ENCODE data around the gene SKI.

SKI gene

DNA sequence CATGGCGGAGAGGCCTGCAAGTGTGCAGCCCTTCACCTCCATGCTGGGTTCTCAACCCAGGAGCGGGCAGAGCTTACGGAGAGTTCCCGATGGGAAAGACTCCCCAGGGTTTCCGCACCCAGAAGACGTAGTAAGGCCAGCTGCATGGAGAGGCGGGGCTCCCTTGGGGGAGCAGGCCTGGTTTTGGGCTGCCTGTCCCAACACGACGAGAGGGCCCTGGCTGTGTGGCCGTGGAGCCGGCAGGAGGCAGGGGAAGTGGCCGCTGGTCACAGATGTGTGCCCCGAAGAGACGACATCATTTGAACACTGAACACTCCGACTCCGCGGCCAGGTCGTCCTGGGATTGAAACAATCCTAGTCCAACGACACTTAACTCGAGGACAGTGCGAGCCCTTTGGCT is 106.2 kb downstream of the SKI start:
- Histone ChIP-seq H4K20me1 (ENCODE audit: insufficient read depth, low read length) (no peaks in the 10 kb centered on the region), H2AFZ (ENCODE audit: low read length) (no peak overlapping the region), H3K4me1 (ENCODE audit: insufficient read depth, low read length, severe bottlenecking) (no peaks in the 10 kb centered on the region), H3K4me2 (ENCODE audit: low read length) (no peak overlapping the region), H3K9ac (ENCODE audit: low read length) (no peak overlapping the region), H3K27me3 (ENCODE audit: insufficient read depth, low read length) (peaks cover 3% of the 10 kb centered on the region; the same call in 1 of the 2 replicates), H3F3A (ENCODE audit: insufficient read depth, low read length) (no peaks in the 10 kb centered on the region), H3K27ac (ENCODE audit: low read depth, low read length, poor library complexity, severe bottlenecking) (no peak overlapping the region), H3K36me3 (ENCODE audit: insufficient read depth, low read length) (no peaks in the 10 kb centered on the region), H3K9me3 (ENCODE audit: low read length) (no peaks in the 10 kb centered on the region), H3K4me3 (ENCODE audit: low read depth, low read length, poor library complexity, severe bottlenecking) (no peak overlapping the region), H3K9me2 (ENCODE audit: low read depth, low read length) (no peaks in the 10 kb centered on the region), H3K79me2 (ENCODE audit: insufficient read depth, low read length) (no peaks in the 10 kb centered on the region)
- no peak for TF ChIP-seq EZH2 (IDR thresholded peaks at IDR 0.05; ENCODE audit: borderline replicate concordance, low read length)
- TF ChIP-seq, protein P1, sequence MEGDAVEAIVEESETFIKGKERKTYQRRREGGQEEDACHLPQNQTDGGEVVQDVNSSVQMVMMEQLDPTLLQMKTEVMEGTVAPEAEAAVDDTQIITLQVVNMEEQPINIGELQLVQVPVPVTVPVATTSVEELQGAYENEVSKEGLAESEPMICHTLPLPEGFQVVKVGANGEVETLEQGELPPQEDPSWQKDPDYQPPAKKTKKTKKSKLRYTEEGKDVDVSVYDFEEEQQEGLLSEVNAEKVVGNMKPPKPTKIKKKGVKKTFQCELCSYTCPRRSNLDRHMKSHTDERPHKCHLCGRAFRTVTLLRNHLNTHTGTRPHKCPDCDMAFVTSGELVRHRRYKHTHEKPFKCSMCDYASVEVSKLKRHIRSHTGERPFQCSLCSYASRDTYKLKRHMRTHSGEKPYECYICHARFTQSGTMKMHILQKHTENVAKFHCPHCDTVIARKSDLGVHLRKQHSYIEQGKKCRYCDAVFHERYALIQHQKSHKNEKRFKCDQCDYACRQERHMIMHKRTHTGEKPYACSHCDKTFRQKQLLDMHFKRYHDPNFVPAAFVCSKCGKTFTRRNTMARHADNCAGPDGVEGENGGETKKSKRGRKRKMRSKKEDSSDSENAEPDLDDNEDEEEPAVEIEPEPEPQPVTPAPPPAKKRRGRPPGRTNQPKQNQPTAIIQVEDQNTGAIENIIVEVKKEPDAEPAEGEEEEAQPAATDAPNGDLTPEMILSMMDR (IDR thresholded peaks at IDR 0.05; ENCODE audit: low read length), result no peak

DNA sequence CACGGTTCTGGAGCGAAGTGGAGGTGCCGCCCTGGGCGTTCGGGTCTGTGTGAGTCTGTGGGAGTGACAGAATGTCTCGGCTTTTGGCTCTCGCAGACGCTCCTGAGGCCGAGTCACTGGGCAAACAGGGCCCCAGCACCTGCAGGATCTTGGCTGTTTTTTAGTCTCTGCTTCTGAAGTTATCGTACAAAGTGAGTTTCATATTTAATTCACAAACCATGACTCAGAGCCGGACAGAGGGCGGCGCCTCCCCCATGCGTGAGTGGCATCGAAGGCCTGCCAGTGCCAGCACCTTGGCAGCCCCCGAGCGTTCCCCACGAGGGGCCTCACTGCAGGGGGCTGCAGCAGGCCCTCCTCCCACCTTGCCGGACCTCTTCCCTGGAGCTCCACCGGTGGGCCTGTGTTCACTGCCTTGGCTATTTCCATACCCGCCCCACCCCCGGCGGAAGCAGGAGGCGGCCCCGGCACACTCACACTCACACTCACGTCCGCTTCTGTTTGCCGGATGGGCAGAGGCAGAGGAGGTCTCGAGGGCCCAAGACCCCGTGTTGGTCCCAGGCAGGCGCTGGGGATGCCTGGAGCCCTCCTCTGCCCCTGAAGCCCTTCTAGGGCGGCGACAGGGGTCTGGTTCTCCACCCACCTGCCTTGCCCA is 106.9 kb downstream of the SKI start:
- TF ChIP-seq, protein P1 (IDR thresholded peaks at IDR 0.05; ENCODE audit: low read length), result no peak
- Histone ChIP-seq H3K27ac (ENCODE audit: low read depth, low read length, poor library complexity, severe bottlenecking) (no peak overlapping the region), H3K9ac (ENCODE audit: low read length) (no peak overlapping the region), H4K20me1 (ENCODE audit: insufficient read depth, low read length) (no peaks in the 10 kb centered on the region), H3K79me2 (ENCODE audit: insufficient read depth, low read length) (no peaks in the 10 kb centered on the region), H3K4me1 (ENCODE audit: insufficient read depth, low read length, severe bottlenecking) (no peaks in the 10 kb centered on the region), H3F3A (ENCODE audit: insufficient read depth, low read length) (no peaks in the 10 kb centered on the region), H3K27me3 (ENCODE audit: insufficient read depth, low read length) (peaks cover 3% of the 10 kb centered on the region; the same call in 1 of the 2 replicates), H3K36me3 (ENCODE audit: insufficient read depth, low read length) (no peaks in the 10 kb centered on the region), H2AFZ (ENCODE audit: low read length) (no peak overlapping the region), H3K9me2 (ENCODE audit: low read depth, low read length) (no peaks in the 10 kb centered on the region), H3K9me3 (ENCODE audit: low read length) (no peaks in the 10 kb centered on the region), H3K4me3 (ENCODE audit: low read depth, low read length, poor library complexity, severe bottlenecking) (no peak overlapping the region), H3K4me2 (ENCODE audit: low read length) (no peak overlapping the region)

DNA sequence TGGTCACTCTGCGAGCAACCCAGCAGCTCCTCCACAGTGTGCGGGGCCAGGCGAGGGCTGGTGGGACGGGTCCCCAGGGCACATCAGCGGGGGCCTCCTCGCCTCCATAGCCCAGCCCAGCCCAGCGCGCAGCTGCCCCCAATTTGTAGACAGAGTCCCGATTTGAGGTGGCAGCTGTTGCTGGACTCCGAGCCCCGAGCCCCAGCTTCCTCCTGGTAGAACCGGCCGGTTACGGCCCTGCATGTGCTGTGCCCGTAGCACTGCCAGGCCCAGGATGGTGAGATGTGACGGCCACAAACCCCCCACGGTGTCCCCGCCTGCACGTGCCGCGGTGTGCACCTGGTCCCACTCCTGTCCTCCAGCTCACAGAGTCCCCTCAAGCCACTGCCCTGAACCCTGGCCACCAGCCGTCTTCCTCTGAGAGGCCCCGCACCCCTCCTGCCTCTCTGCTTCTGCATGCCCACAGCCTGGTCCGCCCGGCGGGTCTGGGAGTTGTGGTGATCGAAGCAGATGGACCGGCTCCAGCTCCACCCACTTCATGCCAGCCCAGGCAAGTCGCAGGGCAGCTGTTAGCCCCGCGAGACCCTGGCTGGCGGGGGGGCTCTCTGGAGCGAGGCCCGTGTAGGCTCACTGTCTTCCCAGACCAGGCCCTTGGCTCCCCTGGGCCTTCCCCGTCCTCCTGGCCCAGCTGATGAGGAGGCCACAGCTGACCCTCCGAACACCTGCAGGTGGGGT is 107.8 kb downstream of the SKI start:
- no peaks in the 10 kb centered on the region for H3F3A ChIP-seq (ENCODE audit: insufficient read depth, low read length)
- no peak overlapping the region for H2AFZ ChIP-seq (ENCODE audit: low read length)
- no peaks in the 10 kb centered on the region for H3K4me1 ChIP-seq (ENCODE audit: insufficient read depth, low read length, severe bottlenecking)
- H3K9me3 ChIP-seq (ENCODE audit: low read length), result no peaks in the 10 kb centered on the region
- H3K9me2 ChIP-seq (ENCODE audit: low read depth, low read length), result no peaks in the 10 kb centered on the region
- H3K9ac ChIP-seq (ENCODE audit: low read length), result no peak overlapping the region
- H3K27me3 ChIP-seq (ENCODE audit: insufficient read depth, low read length), result no peaks in the 10 kb centered on the region
- no peaks in the 10 kb centered on the region for H3K36me3 ChIP-seq (ENCODE audit: insufficient read depth, low read length)
- no peaks in the 10 kb centered on the region for H3K79me2 ChIP-seq (ENCODE audit: insufficient read depth, low read length)
- no peak overlapping the region for H3K4me3 ChIP-seq (ENCODE audit: low read depth, low read length, poor library complexity, severe bottlenecking)
- TF ChIP-seq, protein P1 (IDR thresholded peaks at IDR 0.05; ENCODE audit: low read length), result no peak
- no peak for TF ChIP-seq EZH2 (IDR thresholded peaks at IDR 0.05; ENCODE audit: borderline replicate concordance, low read length)
- no peak overlapping the region for H3K4me2 ChIP-seq (ENCODE audit: low read length)
- H3K27ac ChIP-seq (ENCODE audit: low read depth, low read length, poor library complexity, severe bottlenecking), result no peak overlapping the region
- no peaks in the 10 kb centered on the region for H4K20me1 ChIP-seq (ENCODE audit: insufficient read depth, low read length)

All from OCI-LY1 (cell line).